HEK293 (cell line): ENCODE data around the gene NR3C2.
A peak's percentile ranks its signal among the peaks of the same experiment; 100 is the strongest.
"Not testable (repeated sequence)": the region's sequence is repeated elsewhere in the genome, so short reads cannot be mapped to it uniquely, and the experiment has no call there.

Experiments used
- CTCF ChIA-PET: fragments of 350-600 bp; formaldehyde crosslinking; extraction: SDS; loops from one replicate; lab custom pipeline; 2021; ENCODE audit warnings: antibody characterized with exemption; lab: Yijun Ruan, JAX
- POLR2A ChIA-PET: fragments of 300-600 bp; formaldehyde crosslinking; extraction: SDS; loops from one replicate; lab custom pipeline; 2020; ENCODE audit warnings: antibody characterized with exemption, inconsistent platforms; lab: Yijun Ruan, JAX
- H3K27ac ChIP-seq: fragments of 200-500 bp; sonication (Bioruptor generic); 2 replicates; pipeline ENCODE4 v1.5.1; 2014; ENCODE audit warnings: low read depth, low read length, control low read depth, inconsistent platforms; ENCODE audit errors: extremely low read depth
- H3K36me3 ChIP-seq, 2 experiments: fragments of 200-500 bp in 1 of 2; sonication (Bioruptor generic) in 1 of 2; 1 replicate in 1 of 2; 2 replicates in 1 of 2; pipeline ENCODE4 v1.5.1; 2014 to 2017; ENCODE audit warnings: inconsistent platforms in 2 of 2, low read length in 2 of 2; ENCODE audit not compliant: control insufficient read depth in 2 of 2, insufficient read depth in 1 of 2
- H3K4me1 ChIP-seq: fragments of 200-500 bp; sonication (Bioruptor generic); 2 replicates; pipeline ENCODE4 v1.5.1; 2014; ENCODE audit warnings: mild to moderate bottlenecking, low read length, inconsistent platforms; ENCODE audit not compliant: control insufficient read depth, insufficient read depth
- H3K4me3 ChIP-seq: 2 replicates; pipeline ENCODE4 v1.5.1; 2011; ENCODE audit warnings: low read depth, mild to moderate bottlenecking, control low read depth, low read length, moderate library complexity
- H3K9me3 ChIP-seq: fragments of 200-500 bp; sonication (Bioruptor generic); 2 replicates; pipeline ENCODE4 v1.5.1; 2014; ENCODE audit warnings: low read depth, low read length, inconsistent platforms; ENCODE audit not compliant: control insufficient read depth, insufficient read depth
- GLI2 ChIP-seq: fragments of 450-650 bp; formaldehyde crosslinking; IDR thresholded peaks from 2 replicates; pipeline ENCODE4; 2017; ENCODE audit warnings: missing biosample characterization, missing genetic modification characterization, low read depth, borderline replicate concordance
- OSR2 ChIP-seq: fragments of 450-650 bp; formaldehyde crosslinking; IDR thresholded peaks from 2 replicates; pipeline ENCODE4 v1.5.1; 2016; ENCODE audit warnings: missing biosample characterization, missing genetic modification characterization
- PRDM6 ChIP-seq: fragments of 450-650 bp; formaldehyde crosslinking; IDR thresholded peaks from 2 replicates; pipeline ENCODE4 v1.5.1; 2017; ENCODE audit warnings: missing biosample characterization, missing genetic modification characterization
- SCRT2 ChIP-seq: fragments of 450-650 bp; formaldehyde crosslinking; IDR thresholded peaks from 2 replicates; pipeline ENCODE4 v1.5.1; 2016; ENCODE audit warnings: missing biosample characterization, missing genetic modification characterization
- ZNF214 ChIP-seq: fragments of 450-650 bp; formaldehyde crosslinking; IDR thresholded peaks from 2 replicates; pipeline ENCODE4 v1.5.1; 2017; ENCODE audit warnings: missing biosample characterization, mild to moderate bottlenecking, missing genetic modification characterization, borderline replicate concordance
- ZNF266 ChIP-seq: fragments of 450-650 bp; formaldehyde crosslinking; IDR thresholded peaks from 2 replicates; pipeline ENCODE4 v1.5.1; 2016; ENCODE audit warnings: missing biosample characterization, missing genetic modification characterization, low read depth
- ZNF280C ChIP-seq: fragments of 450-650 bp; formaldehyde crosslinking; IDR thresholded peaks from 2 replicates; pipeline ENCODE4 v1.5.1; 2016; ENCODE audit warnings: missing biosample characterization, missing genetic modification characterization
- ZNF302 ChIP-seq: fragments of 450-650 bp; formaldehyde crosslinking; IDR thresholded peaks from 2 replicates; pipeline ENCODE4 v1.5.1; 2016; ENCODE audit warnings: missing biosample characterization, missing genetic modification characterization, low read depth
- ZNF398 ChIP-seq: fragments of 450-650 bp; formaldehyde crosslinking; IDR thresholded peaks from 2 replicates; pipeline ENCODE4 v1.5.1; 2017; ENCODE audit warnings: missing biosample characterization, missing genetic modification characterization
- ZNF664 ChIP-seq: fragments of 450-650 bp; formaldehyde crosslinking; IDR thresholded peaks from 2 replicates; pipeline ENCODE4 v1.5.1; 2016; ENCODE audit warnings: missing biosample characterization, missing genetic modification characterization
- ZNF747 ChIP-seq: fragments of 450-650 bp; formaldehyde crosslinking; IDR thresholded peaks from 2 replicates; pipeline ENCODE4 v1.5.1; 2016; ENCODE audit warnings: missing biosample characterization, missing genetic modification characterization
- TF ChIP-seq, protein P1 (sequence below): fragments of 450-650 bp; formaldehyde crosslinking; IDR thresholded peaks from 2 replicates; pipeline ENCODE4 v1.5.1; 2016; ENCODE audit warnings: missing biosample characterization, missing genetic modification characterization
- TF ChIP-seq, protein P2 (sequence below): fragments of 450-650 bp; formaldehyde crosslinking; IDR thresholded peaks from 2 replicates; pipeline ENCODE4 v1.5.1; 2016; ENCODE audit warnings: missing biosample characterization, missing genetic modification characterization

NR3C2 gene

DNA sequence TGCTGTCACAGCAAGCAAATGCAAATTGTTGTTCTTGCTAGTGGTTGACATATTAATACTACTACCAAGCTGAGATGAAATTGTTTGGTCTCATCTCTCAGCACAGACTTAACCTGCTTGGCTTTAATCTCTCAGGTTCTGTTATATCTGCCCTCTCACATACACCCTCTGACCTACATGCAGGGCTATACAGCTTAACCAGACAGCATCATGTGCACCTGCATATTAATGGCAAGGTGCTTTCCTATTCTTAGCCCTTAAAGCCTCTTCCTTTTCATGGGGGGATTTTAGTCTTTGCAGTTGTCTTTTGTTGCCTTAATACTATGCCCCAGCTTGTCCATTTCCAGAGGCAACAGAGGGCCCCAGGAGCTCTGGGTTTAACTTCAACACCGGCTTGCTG, 114.5 kb downstream of the NR3C2 start (continued):
- TF ChIP-seq ZNF214 (tag by site-specific recombination) = no peak
- TF ChIP-seq, protein P1, sequence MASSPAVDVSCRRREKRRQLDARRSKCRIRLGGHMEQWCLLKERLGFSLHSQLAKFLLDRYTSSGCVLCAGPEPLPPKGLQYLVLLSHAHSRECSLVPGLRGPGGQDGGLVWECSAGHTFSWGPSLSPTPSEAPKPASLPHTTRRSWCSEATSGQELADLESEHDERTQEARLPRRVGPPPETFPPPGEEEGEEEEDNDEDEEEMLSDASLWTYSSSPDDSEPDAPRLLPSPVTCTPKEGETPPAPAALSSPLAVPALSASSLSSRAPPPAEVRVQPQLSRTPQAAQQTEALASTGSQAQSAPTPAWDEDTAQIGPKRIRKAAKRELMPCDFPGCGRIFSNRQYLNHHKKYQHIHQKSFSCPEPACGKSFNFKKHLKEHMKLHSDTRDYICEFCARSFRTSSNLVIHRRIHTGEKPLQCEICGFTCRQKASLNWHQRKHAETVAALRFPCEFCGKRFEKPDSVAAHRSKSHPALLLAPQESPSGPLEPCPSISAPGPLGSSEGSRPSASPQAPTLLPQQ = no peak

DNA sequence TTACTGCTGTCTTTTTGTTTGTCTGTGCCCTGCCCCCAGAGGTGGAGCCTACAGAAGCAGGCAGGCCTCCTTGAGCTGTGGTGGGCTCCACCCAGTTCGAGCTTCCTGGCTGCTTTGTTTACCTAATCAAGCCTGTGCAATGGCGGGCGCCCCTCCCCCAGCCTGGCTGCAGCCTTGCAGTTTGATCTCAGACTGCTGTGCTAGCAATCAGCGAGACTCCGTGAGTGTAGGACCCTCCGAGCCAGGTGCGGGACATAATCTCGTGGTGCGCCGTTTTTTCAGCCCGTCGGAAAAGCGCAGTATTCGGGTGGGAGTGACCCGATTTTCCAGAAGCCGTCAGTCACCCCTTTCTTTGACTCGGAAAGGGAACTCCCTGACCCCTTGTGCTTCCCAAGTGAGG, 118.9 kb downstream of the NR3C2 start:
- H3K4me3 ChIP-seq, POLR2A ChIA-PET, H3K4me1 ChIP-seq, H3K36me3 ChIP-seq, H3K9me3 ChIP-seq, CTCF ChIA-PET, H3K27ac ChIP-seq: not testable (repeated sequence)

DNA sequence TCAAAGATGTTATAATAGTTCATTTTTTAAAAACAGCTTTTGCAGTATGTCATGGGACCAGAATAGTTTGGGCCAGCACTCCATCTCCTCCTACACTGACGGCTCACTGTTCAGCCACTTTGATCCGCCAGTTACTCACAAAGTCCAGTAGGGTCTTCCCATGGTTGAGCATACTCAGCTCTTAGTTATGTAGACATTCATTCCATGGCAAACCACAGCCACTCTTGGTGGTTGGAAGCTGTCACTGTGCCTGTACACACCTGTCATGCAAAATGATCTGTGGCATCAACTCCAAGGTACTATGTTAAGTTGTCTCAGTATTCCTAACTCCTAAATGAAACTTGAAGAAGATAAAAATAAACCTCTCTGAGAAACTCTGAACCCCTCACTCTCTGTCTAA, 127.2 kb downstream of the NR3C2 start:
- ChIA-PET CTCF (no interaction called here), POLR2A (no interaction called here)
- H3K27ac ChIP-seq = no peak overlapping the region
- no peaks in the 10 kb centered on the region for H3K4me1 ChIP-seq
- no peaks in the 10 kb centered on the region for H3K9me3 ChIP-seq
- no peak overlapping the region for H3K4me3 ChIP-seq
- TF ChIP-seq GLI2 (tag by site-specific recombination) (no peak), ZNF398 (tag by site-specific recombination) (no peak), SCRT2 (tag by site-specific recombination) (no peak), ZNF747 (no peak), OSR2 (tag by site-specific recombination) (no peak)
- TF ChIP-seq, protein P2, sequence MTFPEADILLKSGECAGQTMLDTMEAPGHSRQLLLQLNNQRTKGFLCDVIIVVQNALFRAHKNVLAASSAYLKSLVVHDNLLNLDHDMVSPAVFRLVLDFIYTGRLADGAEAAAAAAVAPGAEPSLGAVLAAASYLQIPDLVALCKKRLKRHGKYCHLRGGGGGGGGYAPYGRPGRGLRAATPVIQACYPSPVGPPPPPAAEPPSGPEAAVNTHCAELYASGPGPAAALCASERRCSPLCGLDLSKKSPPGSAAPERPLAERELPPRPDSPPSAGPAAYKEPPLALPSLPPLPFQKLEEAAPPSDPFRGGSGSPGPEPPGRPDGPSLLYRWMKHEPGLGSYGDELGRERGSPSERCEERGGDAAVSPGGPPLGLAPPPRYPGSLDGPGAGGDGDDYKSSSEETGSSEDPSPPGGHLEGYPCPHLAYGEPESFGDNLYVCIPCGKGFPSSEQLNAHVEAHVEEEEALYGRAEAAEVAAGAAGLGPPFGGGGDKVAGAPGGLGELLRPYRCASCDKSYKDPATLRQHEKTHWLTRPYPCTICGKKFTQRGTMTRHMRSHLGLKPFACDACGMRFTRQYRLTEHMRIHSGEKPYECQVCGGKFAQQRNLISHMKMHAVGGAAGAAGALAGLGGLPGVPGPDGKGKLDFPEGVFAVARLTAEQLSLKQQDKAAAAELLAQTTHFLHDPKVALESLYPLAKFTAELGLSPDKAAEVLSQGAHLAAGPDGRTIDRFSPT (tag by site-specific recombination) = no peak
- H3K36me3 ChIP-seq = no peaks in the 10 kb centered on the region; a peak in 1 of 3 replicates

DNA sequence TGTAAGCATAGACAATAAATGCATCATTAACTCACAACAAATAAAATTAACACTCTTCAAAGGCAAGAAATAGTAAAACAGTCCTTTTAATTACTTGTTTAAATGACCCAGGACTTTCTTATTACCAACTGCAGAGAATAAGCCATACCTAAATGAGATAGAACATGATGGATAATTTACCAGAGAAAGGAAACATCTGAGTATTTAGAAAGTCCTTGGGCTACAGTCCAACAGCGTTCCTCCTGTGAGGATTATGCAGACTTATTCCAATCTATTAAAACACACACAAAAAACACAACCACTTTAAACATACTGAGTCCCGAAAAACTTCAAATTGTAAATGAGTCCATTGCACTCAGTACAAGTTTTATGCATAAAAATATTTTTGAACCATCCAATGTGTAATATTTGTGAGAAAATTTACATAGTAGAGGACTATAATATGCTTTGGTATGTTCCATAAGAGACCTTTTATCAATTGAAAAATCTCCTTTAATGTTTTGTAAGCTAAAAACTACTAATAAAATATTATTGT, 129.2 kb downstream of the NR3C2 start:
- no peak overlapping the region for H3K4me3 ChIP-seq
- no peak overlapping the region for H3K27ac ChIP-seq
- H3K4me1 ChIP-seq = no peaks in the 10 kb centered on the region
- no peaks in the 10 kb centered on the region; a peak in 1 of 3 replicates for H3K36me3 ChIP-seq
- ChIA-PET CTCF (interaction anchor here (0.7 kb wide), 1 partner anchor 446 kb away, joined by 3 read pairs; no protein-coding TSS in a partner anchor), POLR2A (no interaction called here)
- TF ChIP-seq PRDM6 (tag by site-specific recombination) = peak; percentile 45
- TF ChIP-seq ZNF664 (tag by site-specific recombination) = 0 out of 2 replicates have a peak, but pooled peaks have one; percentile 23
- TF ChIP-seq ZNF302 (tag by site-specific recombination) = no peak
- no peak for TF ChIP-seq ZNF266
- no peak for TF ChIP-seq ZNF280C (tag by site-specific recombination)
- H3K9me3 ChIP-seq = no peaks in the 10 kb centered on the region
